ENCODE data around the gene CDK7.
A peak's percentile ranks its signal among the peaks of the same experiment; 100 is the strongest.
"Not testable (repeated sequence)": the region's sequence is repeated elsewhere in the genome, so short reads cannot be mapped to it uniquely, and the experiment has no call there.

CDK7 gene

GRCh38 chr5:69234457-69235268, at the start of gene CDK7:
Gene CDK7, plus strand, starts transcription at chr5:69234886. Its CDS starts 90 bp downstream, at chr5:69234976.
- DNase-seq (ENCODE audit: low read depth in 2 of 2) = peak; percentile 76 to 86

- no peak for DNase-seq (ENCODE audit: low read depth in 2 of 2)
Measured at GRCh38 chr5:69187342-69187741, 47.3 kb upstream of the CDK7 start.

GRCh38 chr5:69188811-69189161, 45.9 kb upstream of the CDK7 start:
- DNase-seq (ENCODE audit: low read depth in 2 of 2) = no peak

GRCh38 chr5:69189162-69190086, 45.3 kb upstream of the CDK7 start, which contains the start of gene CENPH:
Gene CENPH, plus strand, starts transcription at chr5:69189583. Its CDS starts 52 bp downstream, at chr5:69189635.
- peak; percentile 78 to 81 for DNase-seq (ENCODE audit: low read depth in 2 of 2)

- DNase-seq (ENCODE audit: low read depth in 2 of 2) = no peak
Measured at GRCh38 chr5:69202497-69202896, 32.2 kb upstream of the CDK7 start.

GRCh38 chr5:69206528-69207190, 28.0 kb upstream of the CDK7 start:
- DNase-seq (ENCODE audit: low read depth in 2 of 2) = no peak

- DNase-seq (ENCODE audit: low read depth in 2 of 2) = no peak
Measured at GRCh38 chr5:69209602-69210001, 25.1 kb upstream of the CDK7 start.

GRCh38 chr5:69211200-69211599, 23.5 kb upstream of the CDK7 start:
- DNase-seq (ENCODE audit: low read depth in 2 of 2) = no peak

- no peak for DNase-seq (ENCODE audit: low read depth in 2 of 2)
Measured at GRCh38 chr5:69212022-69212421, 22.7 kb upstream of the CDK7 start.

- no peak for DNase-seq (ENCODE audit: low read depth in 2 of 2)
Measured at GRCh38 chr5:69213513-69214215, 21.0 kb upstream of the CDK7 start.

GRCh38 chr5:69217151-69217511, 17.6 kb upstream of the CDK7 start:
- no peak for DNase-seq (ENCODE audit: low read depth in 2 of 2)

- peak; percentile 90 to 91 for DNase-seq (ENCODE audit: low read depth in 2 of 2)
Measured at GRCh38 chr5:69217548-69218526, 16.8 kb upstream of the CDK7 start.

GRCh38 chr5:69219939-69220338, 14.7 kb upstream of the CDK7 start:
- DNase-seq (ENCODE audit: low read depth in 2 of 2) = no peak

GRCh38 chr5:69220371-69220770, 14.3 kb upstream of the CDK7 start:
- not testable (repeated sequence) for DNase-seq (ENCODE audit: low read depth in 2 of 2)

- DNase-seq (ENCODE audit: low read depth in 2 of 2) = not testable (repeated sequence)
Measured at GRCh38 chr5:69220833-69221232, 13.9 kb upstream of the CDK7 start.

- no peak for DNase-seq (ENCODE audit: low read depth in 2 of 2)
Measured at GRCh38 chr5:69224520-69224919, 10.2 kb upstream of the CDK7 start.

- no peak for DNase-seq (ENCODE audit: low read depth in 2 of 2)
Measured at GRCh38 chr5:69225860-69226259, 8.8 kb upstream of the CDK7 start.

- DNase-seq (ENCODE audit: low read depth in 2 of 2) = no peak
Measured at GRCh38 chr5:69230181-69230580, 4.5 kb upstream of the CDK7 start.

GRCh38 chr5:69231281-69231680, 3.4 kb upstream of the CDK7 start:
- no peak for DNase-seq (ENCODE audit: low read depth in 2 of 2)

GRCh38 chr5:69231851-69232250, 2.8 kb upstream of the CDK7 start:
- no peak for DNase-seq (ENCODE audit: low read depth in 2 of 2)
